WTC11 (cell line): ENCODE data around the gene PLCD1.

Source experiments
- CREB1 ChIP-seq: sonication (generic); formaldehyde crosslinking; IDR thresholded peaks from 2 replicates; pipeline ENCODE4 v1.8.0; 2023; ENCODE audit warnings: mild to moderate bottlenecking, missing genetic modification reagents
- JUN ChIP-seq: sonication (generic); formaldehyde crosslinking; IDR thresholded peaks from 2 replicates; pipeline ENCODE4 v1.8.0; 2023; ENCODE audit warnings: mild to moderate bottlenecking, missing genetic modification reagents
- NFYB ChIP-seq: sonication (generic); formaldehyde crosslinking; conservative IDR thresholded peaks from 2 replicates; pipeline ENCODE4 v1.8.0; 2022; ENCODE audit warnings: low read depth, missing genetic modification reagents
- SMAD4 ChIP-seq: sonication (generic); formaldehyde crosslinking; IDR thresholded peaks from 2 replicates; pipeline ENCODE4 v1.8.0; 2022; ENCODE audit warnings: mild to moderate bottlenecking, missing genetic modification reagents
- SP1 ChIP-seq: sonication (generic); formaldehyde crosslinking; conservative IDR thresholded peaks from 2 replicates; pipeline ENCODE4 v1.8.1; 2022; ENCODE audit warnings: missing genetic modification reagents
- TCF7 ChIP-seq: sonication (generic); formaldehyde crosslinking; IDR thresholded peaks from 2 replicates; pipeline ENCODE4 v1.8.0; 2022; ENCODE audit warnings: mild to moderate bottlenecking, low read depth, missing genetic modification reagents, moderate library complexity
- ZNF416 ChIP-seq: fragments of 250-450 bp; sonication (Bioruptor Pico); IDR thresholded peaks from 2 replicates; pipeline ENCODE4 v1.9.0; 2021; ENCODE audit warnings: mild to moderate bottlenecking, inconsistent platforms
- TF ChIP-seq, protein P1 (sequence below): fragments of 200-600 bp; IDR thresholded peaks from 2 replicates; pipeline ENCODE4 v1.8.0; 2022; ENCODE audit warnings: antibody characterized with exemption
- TF ChIP-seq, protein P2 (sequence below): sonication (generic); formaldehyde crosslinking; IDR thresholded peaks from 2 replicates; pipeline ENCODE4 v1.8.0; 2022; ENCODE audit warnings: mild to moderate bottlenecking, missing genetic modification reagents
- TF ChIP-seq, protein P3 (sequence below): sonication (generic); formaldehyde crosslinking; IDR thresholded peaks from 2 replicates; pipeline ENCODE4 v1.8.1; 2023; ENCODE audit warnings: mild to moderate bottlenecking, missing genetic modification reagents
- TF ChIP-seq, protein P4 (sequence below): sonication (generic); formaldehyde crosslinking; IDR thresholded peaks from 2 replicates; pipeline ENCODE4 v1.8.1; 2023; ENCODE audit warnings: mild to moderate bottlenecking, missing genetic modification reagents, moderate library complexity

DNA sequence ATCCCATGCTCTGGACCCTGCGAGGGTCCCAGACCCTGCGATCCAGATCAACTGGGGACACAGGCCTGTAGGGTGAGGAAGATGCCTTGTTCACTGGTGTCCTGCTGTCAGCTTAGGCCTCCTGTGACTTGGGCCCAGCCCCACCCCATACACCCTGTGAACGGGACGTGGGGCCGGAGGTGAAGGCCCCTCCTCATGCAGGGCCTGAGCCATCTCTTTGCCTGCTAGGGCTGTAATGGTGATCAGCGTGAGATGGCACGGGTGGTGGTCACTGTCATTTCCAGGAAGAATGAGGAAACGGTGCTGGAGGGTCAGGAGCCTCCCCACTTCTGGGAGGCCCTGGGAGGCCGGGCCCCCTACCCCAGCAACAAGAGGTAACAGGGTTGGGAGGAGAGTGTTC lies 26.5 kb downstream of the PLCD1 start:
- TF ChIP-seq SMAD4 (CRISPR knock-in tag): no peak
- TF ChIP-seq JUN (CRISPR knock-in tag): no peak
- TF ChIP-seq, protein P1, sequence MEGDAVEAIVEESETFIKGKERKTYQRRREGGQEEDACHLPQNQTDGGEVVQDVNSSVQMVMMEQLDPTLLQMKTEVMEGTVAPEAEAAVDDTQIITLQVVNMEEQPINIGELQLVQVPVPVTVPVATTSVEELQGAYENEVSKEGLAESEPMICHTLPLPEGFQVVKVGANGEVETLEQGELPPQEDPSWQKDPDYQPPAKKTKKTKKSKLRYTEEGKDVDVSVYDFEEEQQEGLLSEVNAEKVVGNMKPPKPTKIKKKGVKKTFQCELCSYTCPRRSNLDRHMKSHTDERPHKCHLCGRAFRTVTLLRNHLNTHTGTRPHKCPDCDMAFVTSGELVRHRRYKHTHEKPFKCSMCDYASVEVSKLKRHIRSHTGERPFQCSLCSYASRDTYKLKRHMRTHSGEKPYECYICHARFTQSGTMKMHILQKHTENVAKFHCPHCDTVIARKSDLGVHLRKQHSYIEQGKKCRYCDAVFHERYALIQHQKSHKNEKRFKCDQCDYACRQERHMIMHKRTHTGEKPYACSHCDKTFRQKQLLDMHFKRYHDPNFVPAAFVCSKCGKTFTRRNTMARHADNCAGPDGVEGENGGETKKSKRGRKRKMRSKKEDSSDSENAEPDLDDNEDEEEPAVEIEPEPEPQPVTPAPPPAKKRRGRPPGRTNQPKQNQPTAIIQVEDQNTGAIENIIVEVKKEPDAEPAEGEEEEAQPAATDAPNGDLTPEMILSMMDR: no peak
- no peak for TF ChIP-seq NFYB (CRISPR knock-in tag)
- TF ChIP-seq TCF7 (CRISPR knock-in tag): no peak
- TF ChIP-seq, protein P2, sequence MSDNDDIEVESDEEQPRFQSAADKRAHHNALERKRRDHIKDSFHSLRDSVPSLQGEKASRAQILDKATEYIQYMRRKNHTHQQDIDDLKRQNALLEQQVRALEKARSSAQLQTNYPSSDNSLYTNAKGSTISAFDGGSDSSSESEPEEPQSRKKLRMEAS: no peak
- TF ChIP-seq, protein P3, sequence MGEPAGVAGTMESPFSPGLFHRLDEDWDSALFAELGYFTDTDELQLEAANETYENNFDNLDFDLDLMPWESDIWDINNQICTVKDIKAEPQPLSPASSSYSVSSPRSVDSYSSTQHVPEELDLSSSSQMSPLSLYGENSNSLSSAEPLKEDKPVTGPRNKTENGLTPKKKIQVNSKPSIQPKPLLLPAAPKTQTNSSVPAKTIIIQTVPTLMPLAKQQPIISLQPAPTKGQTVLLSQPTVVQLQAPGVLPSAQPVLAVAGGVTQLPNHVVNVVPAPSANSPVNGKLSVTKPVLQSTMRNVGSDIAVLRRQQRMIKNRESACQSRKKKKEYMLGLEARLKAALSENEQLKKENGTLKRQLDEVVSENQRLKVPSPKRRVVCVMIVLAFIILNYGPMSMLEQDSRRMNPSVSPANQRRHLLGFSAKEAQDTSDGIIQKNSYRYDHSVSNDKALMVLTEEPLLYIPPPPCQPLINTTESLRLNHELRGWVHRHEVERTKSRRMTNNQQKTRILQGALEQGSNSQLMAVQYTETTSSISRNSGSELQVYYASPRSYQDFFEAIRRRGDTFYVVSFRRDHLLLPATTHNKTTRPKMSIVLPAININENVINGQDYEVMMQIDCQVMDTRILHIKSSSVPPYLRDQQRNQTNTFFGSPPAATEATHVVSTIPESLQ (CRISPR knock-in tag): no peak
- TF ChIP-seq SP1: no peak
- TF ChIP-seq CREB1 (CRISPR knock-in tag): no peak
- no peak for TF ChIP-seq ZNF416 (CRISPR knock-in tag)
- TF ChIP-seq, protein P4, sequence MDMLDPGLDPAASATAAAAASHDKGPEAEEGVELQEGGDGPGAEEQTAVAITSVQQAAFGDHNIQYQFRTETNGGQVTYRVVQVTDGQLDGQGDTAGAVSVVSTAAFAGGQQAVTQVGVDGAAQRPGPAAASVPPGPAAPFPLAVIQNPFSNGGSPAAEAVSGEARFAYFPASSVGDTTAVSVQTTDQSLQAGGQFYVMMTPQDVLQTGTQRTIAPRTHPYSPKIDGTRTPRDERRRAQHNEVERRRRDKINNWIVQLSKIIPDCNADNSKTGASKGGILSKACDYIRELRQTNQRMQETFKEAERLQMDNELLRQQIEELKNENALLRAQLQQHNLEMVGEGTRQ (CRISPR knock-in tag): no peak
